ENCODE data around the gene MAGEA1. TPM values are rescaled to one million over a fixed set of nuclear protein-coding genes. Genes with fewer than 3 reads are reported as not detected.
"Not testable (repeated sequence)": the region's sequence is repeated elsewhere in the genome, so short reads cannot be mapped to it uniquely, and the experiment has no call there.

MAGEA1 gene, protein sequence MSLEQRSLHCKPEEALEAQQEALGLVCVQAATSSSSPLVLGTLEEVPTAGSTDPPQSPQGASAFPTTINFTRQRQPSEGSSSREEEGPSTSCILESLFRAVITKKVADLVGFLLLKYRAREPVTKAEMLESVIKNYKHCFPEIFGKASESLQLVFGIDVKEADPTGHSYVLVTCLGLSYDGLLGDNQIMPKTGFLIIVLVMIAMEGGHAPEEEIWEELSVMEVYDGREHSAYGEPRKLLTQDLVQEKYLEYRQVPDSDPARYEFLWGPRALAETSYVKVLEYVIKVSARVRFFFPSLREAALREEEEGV
- total RNA-seq (not detected), polyA plus RNA-seq (not detected)

DNA sequence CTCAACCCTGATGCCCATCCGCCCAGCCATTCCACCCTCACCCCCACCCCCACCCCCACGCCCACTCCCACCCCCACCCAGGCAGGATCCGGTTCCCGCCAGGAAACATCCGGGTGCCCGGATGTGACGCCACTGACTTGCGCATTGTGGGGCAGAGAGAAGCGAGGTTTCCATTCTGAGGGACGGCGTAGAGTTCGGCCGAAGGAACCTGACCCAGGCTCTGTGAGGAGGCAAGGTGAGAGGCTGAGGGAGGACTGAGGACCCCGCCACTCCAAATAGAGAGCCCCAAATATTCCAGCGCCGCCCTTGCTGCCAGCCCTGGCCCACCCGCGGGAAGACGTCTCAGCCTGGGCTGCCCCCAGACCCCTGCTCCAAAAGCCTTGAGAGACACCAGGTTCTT lies at the start of gene MAGEA1:
Gene MAGEA1, plus strand, starts transcription at position 154 of the 400 bp plus-strand sequence. CDS start 3,106 bp downstream, outside the sequence.
- H3K9me3 ChIP-seq (ENCODE audit: control insufficient read depth in 4 of 4, low read length in 3 of 4) = no peaks in the 10 kb centered on the region
- no peaks in the 10 kb centered on the region for H3K27me3 ChIP-seq (ENCODE audit: control insufficient read depth in 4 of 4, insufficient read depth in 4 of 4, low read length in 3 of 4)
- H3K36me3 ChIP-seq (ENCODE audit: control insufficient read depth in 4 of 4, insufficient read depth in 3 of 4, low read depth in 1 of 4, low read length in 3 of 4) = no peaks in the 10 kb centered on the region
- H3K4me1 ChIP-seq (ENCODE audit: control insufficient read depth in 4 of 4, insufficient read depth in 4 of 4, low read length in 3 of 4) = no peaks in the 10 kb centered on the region
- 93% methylated on average over 19 of the region's 19 CpGs for WGBS
- no peak within 1 kb of the TSS for H3K27ac ChIP-seq (ENCODE audit: low read depth in 1 of 2, low read length in 2 of 2)
- no peak for TF ChIP-seq SP1 (IDR thresholded peaks at IDR 0.05)
- no peak for TF ChIP-seq FOXA2 (IDR thresholded peaks at IDR 0.05)
- no peak for TF ChIP-seq HNF4A (conservative IDR thresholded peaks at IDR 0.05)
- no peak within 1 kb of the TSS for H3K9ac ChIP-seq (ENCODE audit: low read depth in 1 of 2, low read length in 2 of 2)
- H3K4me3 ChIP-seq (ENCODE audit: low read depth in 1 of 3, low read length in 3 of 3) = no peak within 1 kb of the TSS
- no peak for DNase-seq (ENCODE audit: low spot score)

DNA sequence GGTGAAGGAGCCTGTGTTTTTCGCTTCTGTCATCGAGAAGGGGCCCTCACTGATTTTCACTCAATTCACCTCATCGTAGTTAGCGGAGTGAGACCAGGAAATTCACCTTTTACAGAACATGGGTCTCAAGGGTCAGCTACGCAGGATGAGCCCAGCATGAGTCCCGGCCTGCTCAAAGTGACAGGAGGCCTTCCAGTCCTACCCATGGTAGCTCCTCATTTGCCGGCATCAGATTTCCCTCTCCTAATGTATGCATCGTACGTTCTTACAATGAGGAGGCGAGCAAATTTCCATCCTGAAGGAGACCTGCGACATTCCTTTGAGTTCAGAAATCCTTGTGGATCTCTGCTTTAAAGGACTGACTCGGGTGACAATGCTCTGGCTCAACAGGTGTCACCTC lies 46.2 kb upstream of the MAGEA1 start:
- not testable (repeated sequence) for DNase-seq (ENCODE audit: low spot score)

DNA sequence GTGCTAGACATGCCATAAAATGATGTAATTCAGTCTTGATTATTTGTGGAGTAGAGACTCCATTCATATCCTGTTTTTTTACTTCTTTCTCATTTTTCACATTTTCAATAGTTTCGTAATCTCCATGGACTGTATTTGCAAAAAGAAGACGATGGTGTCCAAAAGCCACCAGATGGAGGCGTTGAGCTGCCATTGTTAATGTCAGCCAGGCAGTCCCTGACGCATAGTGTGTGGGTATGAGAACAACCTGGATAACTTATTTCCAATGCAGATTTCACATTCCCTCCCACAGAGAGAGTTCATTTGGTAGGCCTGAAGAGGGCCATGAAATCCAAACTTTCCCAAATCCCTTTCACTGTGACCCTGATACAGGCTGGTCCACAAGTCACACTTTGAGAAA lies 40.0 kb upstream of the MAGEA1 start:
- not testable (repeated sequence) for H3K36me3 ChIP-seq (ENCODE audit: control insufficient read depth in 4 of 4, insufficient read depth in 3 of 4, low read depth in 1 of 4, low read length in 3 of 4); H3K9me3 ChIP-seq (ENCODE audit: control insufficient read depth in 4 of 4, low read length in 3 of 4); H3K27ac ChIP-seq (ENCODE audit: low read depth in 1 of 2, low read length in 2 of 2); DNase-seq (ENCODE audit: low spot score); H3K27me3 ChIP-seq (ENCODE audit: control insufficient read depth in 4 of 4, insufficient read depth in 4 of 4, low read length in 3 of 4); H3K9ac ChIP-seq (ENCODE audit: low read depth in 1 of 2, low read length in 2 of 2); H3K4me3 ChIP-seq (ENCODE audit: low read depth in 1 of 3, low read length in 3 of 3); H3K4me1 ChIP-seq (ENCODE audit: control insufficient read depth in 4 of 4, insufficient read depth in 4 of 4, low read length in 3 of 4)
- WGBS = no CpG with 5 or more reads among the region's 4 CpGs

More for the DNA sequence above, 46.2 kb upstream of the MAGEA1 start:
- not testable (repeated sequence) for H3K36me3 ChIP-seq (ENCODE audit: control insufficient read depth in 4 of 4, insufficient read depth in 3 of 4, low read depth in 1 of 4, low read length in 3 of 4); H3K4me1 ChIP-seq (ENCODE audit: control insufficient read depth in 4 of 4, insufficient read depth in 4 of 4, low read length in 3 of 4); H3K9me3 ChIP-seq (ENCODE audit: control insufficient read depth in 4 of 4, low read length in 3 of 4); H3K4me3 ChIP-seq (ENCODE audit: low read depth in 1 of 3, low read length in 3 of 3); H3K9ac ChIP-seq (ENCODE audit: low read depth in 1 of 2, low read length in 2 of 2); H3K27ac ChIP-seq (ENCODE audit: low read depth in 1 of 2, low read length in 2 of 2); H3K27me3 ChIP-seq (ENCODE audit: control insufficient read depth in 4 of 4, insufficient read depth in 4 of 4, low read length in 3 of 4)
- WGBS = no CpG with 5 or more reads among the region's 12 CpGs

DNA sequence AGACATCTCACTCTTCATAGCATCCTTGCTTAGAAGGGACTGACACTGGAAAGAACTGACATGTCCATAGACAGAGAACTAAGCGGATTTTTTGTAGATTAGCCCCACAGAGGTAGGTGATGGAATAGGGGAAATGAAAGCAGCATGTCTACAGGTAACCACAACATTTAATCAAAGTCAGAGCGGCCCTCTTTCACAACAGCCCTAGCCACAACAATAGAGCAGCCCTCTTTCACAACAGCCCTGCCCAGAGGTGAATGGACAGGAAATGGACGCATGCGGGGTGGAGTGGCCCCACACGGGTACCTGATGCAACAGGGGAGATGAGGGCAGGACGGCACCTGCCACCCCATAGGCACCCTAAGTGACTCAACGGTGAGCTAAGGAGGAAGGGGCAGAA lies 32.8 kb upstream of the MAGEA1 start:
- H3K9ac ChIP-seq (ENCODE audit: low read depth in 1 of 2, low read length in 2 of 2); H3K4me1 ChIP-seq (ENCODE audit: control insufficient read depth in 4 of 4, insufficient read depth in 4 of 4, low read length in 3 of 4); H3K27ac ChIP-seq (ENCODE audit: low read depth in 1 of 2, low read length in 2 of 2); H3K4me3 ChIP-seq (ENCODE audit: low read depth in 1 of 3, low read length in 3 of 3); H3K36me3 ChIP-seq (ENCODE audit: control insufficient read depth in 4 of 4, insufficient read depth in 3 of 4, low read depth in 1 of 4, low read length in 3 of 4); DNase-seq (ENCODE audit: low spot score); H3K9me3 ChIP-seq (ENCODE audit: control insufficient read depth in 4 of 4, low read length in 3 of 4); H3K27me3 ChIP-seq (ENCODE audit: control insufficient read depth in 4 of 4, insufficient read depth in 4 of 4, low read length in 3 of 4): not testable (repeated sequence)
- 78% methylated on average over 1 of the region's 7 CpGs for WGBS

DNA sequence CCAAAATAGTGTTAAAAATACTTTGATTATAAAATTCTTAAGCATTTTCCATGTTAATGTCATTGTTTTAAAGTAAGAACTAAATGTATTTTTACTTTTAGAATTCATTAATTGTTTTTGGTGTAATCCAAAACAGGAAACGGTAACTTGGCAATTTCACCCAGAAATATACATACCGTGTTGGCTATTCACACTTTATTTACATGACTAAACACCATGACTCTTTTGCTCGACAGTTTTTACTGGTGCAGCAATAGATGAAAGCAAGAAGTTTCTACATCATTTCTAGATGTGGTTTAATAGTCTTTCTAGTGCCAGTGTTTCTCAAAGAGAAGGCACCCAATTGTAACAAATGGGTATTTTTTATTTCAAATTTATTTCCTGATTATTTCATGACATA lies 25.6 kb upstream of the MAGEA1 start:
- no peaks in the 10 kb centered on the region for H3K27me3 ChIP-seq (ENCODE audit: control insufficient read depth in 4 of 4, insufficient read depth in 4 of 4, low read length in 3 of 4)
- TF ChIP-seq YY1 (IDR thresholded peaks at IDR 0.05) (no peak), NR2F2 (IDR thresholded peaks at IDR 0.05) (no peak), SP1 (IDR thresholded peaks at IDR 0.05) (no peak), HNF4A (conservative IDR thresholded peaks at IDR 0.05) (no peak), TAF1 (conservative IDR thresholded peaks at IDR 0.05) (no peak), HNF4G (IDR thresholded peaks at IDR 0.05) (no peak), FOXA1 (IDR thresholded peaks at IDR 0.05) (no peak), GABPA (IDR thresholded peaks at IDR 0.05 in 1 of 2, conservative IDR thresholded peaks at IDR 0.05 in 1 of 2) (no peak), JUND (IDR thresholded peaks at IDR 0.05) (no peak)
- no peak overlapping the region for H3K9ac ChIP-seq (ENCODE audit: low read depth in 1 of 2, low read length in 2 of 2)
- no peak for DNase-seq (ENCODE audit: low spot score)
- no peak overlapping the region for H3K27ac ChIP-seq (ENCODE audit: low read depth in 1 of 2, low read length in 2 of 2)
- no peaks in the 10 kb centered on the region for H3K4me1 ChIP-seq (ENCODE audit: control insufficient read depth in 4 of 4, insufficient read depth in 4 of 4, low read length in 3 of 4)
- H3K9me3 ChIP-seq (ENCODE audit: control insufficient read depth in 4 of 4, low read length in 3 of 4) = peaks cover 0 to 3% (median 0%) of the 10 kb centered on the region in 4 donors
- H3K36me3 ChIP-seq (ENCODE audit: control insufficient read depth in 4 of 4, insufficient read depth in 3 of 4, low read depth in 1 of 4, low read length in 3 of 4) = no peaks in the 10 kb centered on the region
- 79% methylated on average over 3 of the region's 3 CpGs for WGBS
- H3K4me3 ChIP-seq (ENCODE audit: low read depth in 1 of 3, low read length in 3 of 3) = no peak overlapping the region

All from liver (tissue), 9 donors.